ENCODE data around the gene ZNF45. TPM values are rescaled to one million over a fixed set of nuclear protein-coding genes. Genes with fewer than 3 reads are reported as not detected.

ZNF45 gene
- total RNA-seq, 1 experiment from 2014 or later = 15.2 TPM

DNA sequence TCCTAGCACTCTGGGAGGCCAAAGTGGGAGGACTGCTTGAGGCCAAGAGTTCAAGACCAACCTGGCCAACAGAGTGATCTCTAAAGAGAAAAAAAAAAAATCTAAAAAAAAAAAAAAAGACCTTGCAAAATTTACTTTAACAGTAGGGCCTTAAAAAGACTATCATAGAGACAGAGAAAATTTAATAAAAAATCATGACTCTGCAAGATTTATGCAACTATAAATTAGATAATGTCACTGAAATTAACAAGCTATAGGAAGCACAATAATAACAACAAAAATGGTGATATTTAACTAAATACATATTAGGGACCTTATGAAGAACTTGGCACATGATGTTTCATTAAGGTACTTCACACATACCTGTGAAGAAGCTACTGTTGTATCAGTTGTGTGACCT is 11.2 kb downstream of the ZNF45 start:
- Histone ChIP-seq H3K9ac (ENCODE audit: low read length) (no peak overlapping the region), H3K4me3 (replicated peaks in 1 of 2; ENCODE audit: low read depth in 1 of 2, low read length in 2 of 2) (no peak overlapping the region), H3K9me2 (ENCODE audit: insufficient read depth) (no peaks in the 10 kb centered on the region), H3K4me1 (ENCODE audit: control insufficient read depth in 1 of 2, insufficient read depth in 2 of 2, low read length in 2 of 2) (no peaks in the 10 kb centered on the region), H3K9me3 (ENCODE audit: control insufficient read depth in 1 of 2, insufficient read depth in 1 of 2, low read depth in 1 of 2, low read length in 2 of 2) (no peaks in the 10 kb centered on the region), H2AFZ (ENCODE audit: low read depth, low read length, poor library complexity, severe bottlenecking) (no peak overlapping the region), H3K4me2 (ENCODE audit: low read length) (no peak overlapping the region), H4K20me1 (ENCODE audit: insufficient read depth) (no peaks in the 10 kb centered on the region), H3K36me3 (ENCODE audit: control insufficient read depth in 1 of 2, insufficient read depth in 2 of 2, low read length in 2 of 2) (peaks cover 28 to 59% of the 10 kb centered on the region in 2 experiments), H3K79me2 (ENCODE audit: insufficient read depth, low read length) (no peaks in the 10 kb centered on the region), H3K27ac (ENCODE audit: low read depth, low read length) (no peak overlapping the region), H3K27me3 (ENCODE audit: insufficient read depth, low read length) (no peaks in the 10 kb centered on the region)
- CTCF ChIA-PET = no interaction called here
- DNase-seq (ENCODE audit: low read depth, low spot score) (no peak), ATAC-seq (no peak)
- no TSS peak for BruUV-seq (replicated peaks)
- RAD21 ChIA-PET (ENCODE audit: low non-redundant PET in 1 of 2, low total read pairs in 2 of 2, uncharacterized antibody in 2 of 2, unreplicated experiment in 2 of 2) = no interaction called here
- POLR2A ChIA-PET = no interaction called here
- intact Hi-C loops (cut with micrococcal nuclease) = no loop called here
- TF ChIP-seq, protein P1, sequence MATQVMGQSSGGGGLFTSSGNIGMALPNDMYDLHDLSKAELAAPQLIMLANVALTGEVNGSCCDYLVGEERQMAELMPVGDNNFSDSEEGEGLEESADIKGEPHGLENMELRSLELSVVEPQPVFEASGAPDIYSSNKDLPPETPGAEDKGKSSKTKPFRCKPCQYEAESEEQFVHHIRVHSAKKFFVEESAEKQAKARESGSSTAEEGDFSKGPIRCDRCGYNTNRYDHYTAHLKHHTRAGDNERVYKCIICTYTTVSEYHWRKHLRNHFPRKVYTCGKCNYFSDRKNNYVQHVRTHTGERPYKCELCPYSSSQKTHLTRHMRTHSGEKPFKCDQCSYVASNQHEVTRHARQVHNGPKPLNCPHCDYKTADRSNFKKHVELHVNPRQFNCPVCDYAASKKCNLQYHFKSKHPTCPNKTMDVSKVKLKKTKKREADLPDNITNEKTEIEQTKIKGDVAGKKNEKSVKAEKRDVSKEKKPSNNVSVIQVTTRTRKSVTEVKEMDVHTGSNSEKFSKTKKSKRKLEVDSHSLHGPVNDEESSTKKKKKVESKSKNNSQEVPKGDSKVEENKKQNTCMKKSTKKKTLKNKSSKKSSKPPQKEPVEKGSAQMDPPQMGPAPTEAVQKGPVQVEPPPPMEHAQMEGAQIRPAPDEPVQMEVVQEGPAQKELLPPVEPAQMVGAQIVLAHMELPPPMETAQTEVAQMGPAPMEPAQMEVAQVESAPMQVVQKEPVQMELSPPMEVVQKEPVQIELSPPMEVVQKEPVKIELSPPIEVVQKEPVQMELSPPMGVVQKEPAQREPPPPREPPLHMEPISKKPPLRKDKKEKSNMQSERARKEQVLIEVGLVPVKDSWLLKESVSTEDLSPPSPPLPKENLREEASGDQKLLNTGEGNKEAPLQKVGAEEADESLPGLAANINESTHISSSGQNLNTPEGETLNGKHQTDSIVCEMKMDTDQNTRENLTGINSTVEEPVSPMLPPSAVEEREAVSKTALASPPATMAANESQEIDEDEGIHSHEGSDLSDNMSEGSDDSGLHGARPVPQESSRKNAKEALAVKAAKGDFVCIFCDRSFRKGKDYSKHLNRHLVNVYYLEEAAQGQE (IDR thresholded peaks at IDR 0.05; ENCODE audit: low read depth) = no peak
- TF ChIP-seq ZNF274 (IDR thresholded peaks at IDR 0.05; ENCODE audit: low read depth, low read length) = no peak
- TF ChIP-seq FOSL1 (IDR thresholded peaks at IDR 0.05; ENCODE audit: low read depth) = no peak
- TF ChIP-seq, protein P2, sequence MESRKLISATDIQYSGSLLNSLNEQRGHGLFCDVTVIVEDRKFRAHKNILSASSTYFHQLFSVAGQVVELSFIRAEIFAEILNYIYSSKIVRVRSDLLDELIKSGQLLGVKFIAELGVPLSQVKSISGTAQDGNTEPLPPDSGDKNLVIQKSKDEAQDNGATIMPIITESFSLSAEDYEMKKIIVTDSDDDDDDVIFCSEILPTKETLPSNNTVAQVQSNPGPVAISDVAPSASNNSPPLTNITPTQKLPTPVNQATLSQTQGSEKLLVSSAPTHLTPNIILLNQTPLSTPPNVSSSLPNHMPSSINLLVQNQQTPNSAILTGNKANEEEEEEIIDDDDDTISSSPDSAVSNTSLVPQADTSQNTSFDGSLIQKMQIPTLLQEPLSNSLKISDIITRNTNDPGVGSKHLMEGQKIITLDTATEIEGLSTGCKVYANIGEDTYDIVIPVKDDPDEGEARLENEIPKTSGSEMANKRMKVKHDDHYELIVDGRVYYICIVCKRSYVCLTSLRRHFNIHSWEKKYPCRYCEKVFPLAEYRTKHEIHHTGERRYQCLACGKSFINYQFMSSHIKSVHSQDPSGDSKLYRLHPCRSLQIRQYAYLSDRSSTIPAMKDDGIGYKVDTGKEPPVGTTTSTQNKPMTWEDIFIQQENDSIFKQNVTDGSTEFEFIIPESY (IDR thresholded peaks at IDR 0.05; ENCODE audit: extremely low read depth, insufficient replicate concordance, low read length) = no peak
- no peak for TF ChIP-seq POLR2AphosphoS5 (IDR thresholded peaks at IDR 0.05; ENCODE audit: low read depth, low read length)
- no peak for TF ChIP-seq POLR2A (IDR thresholded peaks at IDR 0.05; ENCODE audit: borderline replicate concordance, extremely low read depth, insufficient read depth, insufficient read length)
- no peak for TF ChIP-seq ELF1 (IDR thresholded peaks at IDR 0.05; ENCODE audit: borderline replicate concordance, low read depth)
- TF ChIP-seq RAD21 (IDR thresholded peaks at IDR 0.05; ENCODE audit: low read depth) = no peak
- TF ChIP-seq SP1 (IDR thresholded peaks at IDR 0.05; ENCODE audit: low read depth) = no peak
- no peak for TF ChIP-seq CBX3 (IDR thresholded peaks at IDR 0.05; ENCODE audit: low read depth)
- TF ChIP-seq CEBPB (IDR thresholded peaks at IDR 0.05; ENCODE audit: low read depth) = no peak
- TF ChIP-seq EZH2 (IDR thresholded peaks at IDR 0.05) = no peak
- TF ChIP-seq SRF (IDR thresholded peaks at IDR 0.05; ENCODE audit: low read depth) = no peak
- TF ChIP-seq TCF7L2 (IDR thresholded peaks at IDR 0.05; ENCODE audit: borderline replicate concordance, extremely low read depth, insufficient read depth, insufficient read length) = no peak
- TF ChIP-seq EZH2phosphoT487 (IDR thresholded peaks at IDR 0.05; ENCODE audit: borderline replicate concordance) = no peak
- TF ChIP-seq, protein P3, sequence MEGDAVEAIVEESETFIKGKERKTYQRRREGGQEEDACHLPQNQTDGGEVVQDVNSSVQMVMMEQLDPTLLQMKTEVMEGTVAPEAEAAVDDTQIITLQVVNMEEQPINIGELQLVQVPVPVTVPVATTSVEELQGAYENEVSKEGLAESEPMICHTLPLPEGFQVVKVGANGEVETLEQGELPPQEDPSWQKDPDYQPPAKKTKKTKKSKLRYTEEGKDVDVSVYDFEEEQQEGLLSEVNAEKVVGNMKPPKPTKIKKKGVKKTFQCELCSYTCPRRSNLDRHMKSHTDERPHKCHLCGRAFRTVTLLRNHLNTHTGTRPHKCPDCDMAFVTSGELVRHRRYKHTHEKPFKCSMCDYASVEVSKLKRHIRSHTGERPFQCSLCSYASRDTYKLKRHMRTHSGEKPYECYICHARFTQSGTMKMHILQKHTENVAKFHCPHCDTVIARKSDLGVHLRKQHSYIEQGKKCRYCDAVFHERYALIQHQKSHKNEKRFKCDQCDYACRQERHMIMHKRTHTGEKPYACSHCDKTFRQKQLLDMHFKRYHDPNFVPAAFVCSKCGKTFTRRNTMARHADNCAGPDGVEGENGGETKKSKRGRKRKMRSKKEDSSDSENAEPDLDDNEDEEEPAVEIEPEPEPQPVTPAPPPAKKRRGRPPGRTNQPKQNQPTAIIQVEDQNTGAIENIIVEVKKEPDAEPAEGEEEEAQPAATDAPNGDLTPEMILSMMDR (IDR thresholded peaks at IDR 0.05 in 2 of 3, conservative IDR thresholded peaks at IDR 0.05 in 1 of 3; ENCODE audit: borderline replicate concordance in 1 of 3, insufficient read depth in 1 of 3, low read depth in 2 of 3, low read length in 2 of 3) = no peak
- no peak for TF ChIP-seq JUND (IDR thresholded peaks at IDR 0.05)
- no peak for TF ChIP-seq SIN3A (IDR thresholded peaks at IDR 0.05; ENCODE audit: low read depth)

Data from HCT116 (cell line).